ENCODE data around the gene PXT1.

PXT1 gene

DNA sequence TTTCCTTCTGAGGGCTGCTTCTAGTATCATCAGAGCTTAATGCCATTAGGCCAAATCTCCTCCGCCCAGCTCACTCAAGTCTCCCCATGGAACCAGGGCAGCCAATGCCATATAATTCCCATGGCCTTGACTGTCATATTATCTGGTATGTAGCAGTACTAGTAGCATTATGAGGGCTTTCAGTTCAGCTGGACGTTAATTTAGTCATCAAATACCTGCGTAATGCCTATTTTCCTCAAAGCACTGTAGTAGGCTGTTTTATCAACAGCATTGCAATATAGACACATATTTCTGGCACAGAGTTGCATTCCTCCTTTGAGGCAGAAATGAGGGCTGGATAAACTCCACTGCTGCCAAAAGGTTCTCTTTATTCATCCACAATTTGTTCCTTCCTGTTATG lies 1.8 kb upstream of the PXT1 start:
- TF ChIP-seq, protein P1, sequence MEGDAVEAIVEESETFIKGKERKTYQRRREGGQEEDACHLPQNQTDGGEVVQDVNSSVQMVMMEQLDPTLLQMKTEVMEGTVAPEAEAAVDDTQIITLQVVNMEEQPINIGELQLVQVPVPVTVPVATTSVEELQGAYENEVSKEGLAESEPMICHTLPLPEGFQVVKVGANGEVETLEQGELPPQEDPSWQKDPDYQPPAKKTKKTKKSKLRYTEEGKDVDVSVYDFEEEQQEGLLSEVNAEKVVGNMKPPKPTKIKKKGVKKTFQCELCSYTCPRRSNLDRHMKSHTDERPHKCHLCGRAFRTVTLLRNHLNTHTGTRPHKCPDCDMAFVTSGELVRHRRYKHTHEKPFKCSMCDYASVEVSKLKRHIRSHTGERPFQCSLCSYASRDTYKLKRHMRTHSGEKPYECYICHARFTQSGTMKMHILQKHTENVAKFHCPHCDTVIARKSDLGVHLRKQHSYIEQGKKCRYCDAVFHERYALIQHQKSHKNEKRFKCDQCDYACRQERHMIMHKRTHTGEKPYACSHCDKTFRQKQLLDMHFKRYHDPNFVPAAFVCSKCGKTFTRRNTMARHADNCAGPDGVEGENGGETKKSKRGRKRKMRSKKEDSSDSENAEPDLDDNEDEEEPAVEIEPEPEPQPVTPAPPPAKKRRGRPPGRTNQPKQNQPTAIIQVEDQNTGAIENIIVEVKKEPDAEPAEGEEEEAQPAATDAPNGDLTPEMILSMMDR (IDR thresholded peaks at IDR 0.05; ENCODE audit: low read depth, low read length), result no peak
- no peak for TF ChIP-seq EZH2phosphoT487 (IDR thresholded peaks at IDR 0.05; ENCODE audit: low read depth)

DNA sequence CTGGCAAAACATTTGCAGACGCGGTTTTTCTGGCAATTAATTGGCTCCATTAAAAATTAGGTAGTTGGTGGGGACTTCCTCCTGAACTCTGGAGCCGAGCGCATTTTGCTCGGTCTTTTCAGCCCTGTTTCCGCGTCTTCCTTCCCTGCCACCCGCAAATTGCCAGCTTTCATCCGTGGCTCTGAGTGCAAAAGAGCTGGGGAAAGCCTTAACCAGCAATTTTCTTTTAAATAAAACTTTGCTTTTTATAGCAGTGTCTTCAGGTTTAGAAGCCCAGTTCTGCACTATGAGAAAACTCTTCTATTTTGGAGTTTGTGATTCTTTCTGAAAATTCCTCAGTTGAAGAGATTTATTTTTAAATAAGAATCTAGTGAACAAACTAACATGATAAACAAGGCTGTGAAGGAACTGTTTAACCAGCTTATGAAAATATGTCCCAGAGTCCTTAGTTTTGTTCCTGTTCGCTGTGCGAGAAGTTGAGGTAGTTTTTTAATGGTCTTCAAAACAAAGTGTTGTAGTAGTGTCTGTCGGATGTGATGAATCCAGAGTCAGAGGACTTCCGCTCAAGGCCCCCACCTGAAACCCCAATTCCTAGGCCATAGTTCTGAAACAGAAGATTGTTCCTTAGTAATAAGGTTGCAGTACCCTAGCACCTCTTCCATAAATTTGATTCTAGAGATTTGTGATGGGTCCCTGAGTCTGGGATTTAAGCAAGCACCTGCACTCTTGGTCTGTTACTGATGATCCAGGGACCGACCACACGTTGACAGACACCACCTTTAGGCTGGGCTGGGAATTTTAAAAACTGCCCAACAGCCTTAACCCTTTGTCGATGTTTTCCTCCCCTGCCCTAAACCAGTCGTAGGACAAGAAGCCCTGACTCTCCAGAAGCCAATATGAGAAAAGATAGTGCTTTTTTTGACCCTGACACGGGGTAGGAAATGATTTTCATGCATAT lies 1.1 kb upstream of the PXT1 start:
- H3K27ac ChIP-seq (ENCODE audit: low read length), result peak overlapping the region; percentile 70
- peaks cover 65% of the 10 kb centered on the region for H3K79me2 ChIP-seq (ENCODE audit: low read length)
- no peaks in the 10 kb centered on the region for H3K27me3 ChIP-seq (ENCODE audit: low read depth, low read length)
- H2AFZ ChIP-seq (ENCODE audit: low read depth, low read length), result peak overlapping the region; percentile 75
- peak overlapping the region; percentile 86 for H3K4me2 ChIP-seq (ENCODE audit: low read length)
- no peaks in the 10 kb centered on the region for H4K20me1 ChIP-seq (ENCODE audit: insufficient read depth, low read length)
- H3K36me3 ChIP-seq (replicated peaks; ENCODE audit: low read depth, low read length), result peaks cover 10% of the 10 kb centered on the region
- H3K4me1 ChIP-seq (ENCODE audit: low read length), result peaks cover 26% of the 10 kb centered on the region
- TF ChIP-seq EZH2phosphoT487 (IDR thresholded peaks at IDR 0.05; ENCODE audit: low read depth), result no peak
- TF ChIP-seq, protein P1 (IDR thresholded peaks at IDR 0.05; ENCODE audit: low read depth, low read length), result peak; percentile 41
- no peaks in the 10 kb centered on the region for H3K9me3 ChIP-seq (ENCODE audit: insufficient read depth, low read length)
- H3K9ac ChIP-seq (ENCODE audit: low read length), result peak overlapping the region; percentile 92
- H3K4me3 ChIP-seq (ENCODE audit: low read length), result peak overlapping the region; percentile 87

More for the DNA sequence above, 1.8 kb upstream of the PXT1 start:
- peaks cover 1% of the 10 kb centered on the region for H4K20me1 ChIP-seq (ENCODE audit: insufficient read depth, low read length)
- no peak overlapping the region for H3K27ac ChIP-seq (ENCODE audit: low read length)
- no peaks in the 10 kb centered on the region for H3K9me3 ChIP-seq (ENCODE audit: insufficient read depth, low read length)
- peaks cover 10% of the 10 kb centered on the region for H3K36me3 ChIP-seq (replicated peaks; ENCODE audit: low read depth, low read length)
- peaks cover 26% of the 10 kb centered on the region for H3K4me1 ChIP-seq (ENCODE audit: low read length)
- H2AFZ ChIP-seq (ENCODE audit: low read depth, low read length), result no peak overlapping the region
- peak overlapping the region; percentile 92; the same call in 1 of the 2 replicates for H3K9ac ChIP-seq (ENCODE audit: low read length)
- peak overlapping the region; percentile 87 for H3K4me3 ChIP-seq (ENCODE audit: low read length)
- no peaks in the 10 kb centered on the region for H3K27me3 ChIP-seq (ENCODE audit: low read depth, low read length)
- peaks cover 72% of the 10 kb centered on the region for H3K79me2 ChIP-seq (ENCODE audit: low read length)
- peak overlapping the region; percentile 86 for H3K4me2 ChIP-seq (ENCODE audit: low read length)

DNA sequence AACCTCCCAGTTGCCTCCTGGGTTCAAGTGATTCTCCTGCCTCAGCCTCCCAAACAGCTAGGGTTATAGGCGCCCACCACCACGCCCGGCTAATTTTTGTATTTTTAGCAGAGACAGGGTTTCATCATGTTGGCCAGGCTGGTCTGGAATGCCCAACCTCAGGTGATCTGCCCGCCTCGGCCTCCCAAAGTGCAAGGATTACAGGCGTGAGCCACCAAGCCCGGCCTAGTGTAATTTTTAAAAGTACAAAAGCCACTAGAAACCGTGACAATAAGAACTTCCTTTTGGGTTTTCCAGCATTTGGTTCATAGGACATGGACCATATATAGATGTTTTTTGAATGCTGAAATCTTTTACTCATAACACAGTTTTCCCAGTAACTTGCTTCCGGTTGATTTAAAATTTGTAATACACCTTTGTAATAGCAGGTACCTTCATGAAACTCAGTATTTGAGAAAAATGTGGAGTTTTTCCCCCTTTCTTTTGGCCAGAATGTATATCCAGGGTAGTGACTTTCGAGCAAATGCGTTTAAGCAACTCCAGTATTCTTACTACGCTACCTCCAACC lies 467 bp downstream of the PXT1 start:
- Histone ChIP-seq H3K4me2 (ENCODE audit: low read length) (peak overlapping the region; percentile 82), H3K36me3 (replicated peaks; ENCODE audit: low read depth, low read length) (peaks cover 4% of the 10 kb centered on the region), H4K20me1 (ENCODE audit: insufficient read depth, low read length) (no peaks in the 10 kb centered on the region), H3K79me2 (ENCODE audit: low read length) (peaks cover 50% of the 10 kb centered on the region), H3K9me3 (ENCODE audit: insufficient read depth, low read length) (no peaks in the 10 kb centered on the region), H3K27me3 (ENCODE audit: low read depth, low read length) (no peaks in the 10 kb centered on the region), H3K4me1 (ENCODE audit: low read length) (peaks cover 26% of the 10 kb centered on the region), H3K27ac (ENCODE audit: low read length) (peak overlapping the region; percentile 70), H3K4me3 (ENCODE audit: low read length) (peak overlapping the region; percentile 87), H3K9ac (ENCODE audit: low read length) (peak overlapping the region; percentile 92), H2AFZ (ENCODE audit: low read depth, low read length) (peak overlapping the region; percentile 81)
- TF ChIP-seq, protein P1 (IDR thresholded peaks at IDR 0.05; ENCODE audit: low read depth, low read length), result no peak
- TF ChIP-seq EZH2phosphoT487 (IDR thresholded peaks at IDR 0.05; ENCODE audit: low read depth), result no peak

DNA sequence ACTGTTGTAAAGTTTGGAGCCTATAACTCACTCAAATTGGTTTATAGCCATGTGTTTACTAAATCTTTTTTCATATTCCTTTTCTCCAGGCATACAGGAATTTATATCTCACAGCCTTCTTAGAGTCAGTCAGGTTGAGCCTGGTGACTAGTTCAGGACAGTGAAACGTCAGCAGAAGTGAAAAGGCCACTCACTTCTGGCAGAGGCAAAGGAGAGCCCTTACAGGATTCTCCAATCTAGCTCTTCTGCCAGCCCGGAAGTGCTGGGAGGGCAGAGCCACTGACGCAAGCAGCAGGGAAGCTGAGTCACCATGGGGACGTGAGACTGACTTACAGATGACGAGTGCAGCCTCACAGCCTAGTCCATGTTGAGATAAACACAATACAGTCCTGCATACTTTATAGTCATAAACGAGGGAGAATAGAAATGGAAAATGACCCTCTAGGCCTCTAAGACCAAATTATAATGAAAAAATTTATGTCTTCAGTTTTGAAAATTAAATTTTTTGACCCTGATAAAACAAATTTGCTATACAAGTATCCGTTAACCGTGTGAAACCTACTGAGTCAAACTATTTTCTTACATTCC lies 1.3 kb downstream of the PXT1 start:
- H3K27me3 ChIP-seq (ENCODE audit: low read depth, low read length), result no peaks in the 10 kb centered on the region
- H3K9ac ChIP-seq (ENCODE audit: low read length), result peak overlapping the region; percentile 92
- H3K4me2 ChIP-seq (ENCODE audit: low read length), result peak overlapping the region; percentile 82
- H3K9me3 ChIP-seq (ENCODE audit: insufficient read depth, low read length), result no peaks in the 10 kb centered on the region
- H3K4me3 ChIP-seq (ENCODE audit: low read length), result peak overlapping the region; percentile 59
- H3K27ac ChIP-seq (ENCODE audit: low read length), result peak overlapping the region; percentile 39
- peak overlapping the region; percentile 81 for H2AFZ ChIP-seq (ENCODE audit: low read depth, low read length)
- H3K79me2 ChIP-seq (ENCODE audit: low read length), result peaks cover 42% of the 10 kb centered on the region
- H3K4me1 ChIP-seq (ENCODE audit: low read length), result peaks cover 26% of the 10 kb centered on the region
- no peaks in the 10 kb centered on the region for H4K20me1 ChIP-seq (ENCODE audit: insufficient read depth, low read length)
- TF ChIP-seq, protein P1 (IDR thresholded peaks at IDR 0.05; ENCODE audit: low read depth, low read length), result no peak
- TF ChIP-seq EZH2phosphoT487 (IDR thresholded peaks at IDR 0.05; ENCODE audit: low read depth), result no peak
- H3K36me3 ChIP-seq (replicated peaks; ENCODE audit: low read depth, low read length), result no peaks in the 10 kb centered on the region
